HFF-Myc (cell line): ENCODE data around the gene FAM163B.

Experiments
- DNase-seq: peaks from one replicate; pipeline ENCODE4 v3.0.0-alpha.2; 2011; ENCODE audit warnings: low read depth; ENCODE audit errors: extremely low read depth
- H3K4me3 ChIP-seq: replicated peaks from 2 replicates; pipeline ENCODE4 v1.5.1; 2011; ENCODE audit warnings: low read depth, mild to moderate bottlenecking, control low read depth, low read length
- CTCF ChIP-seq: IDR thresholded peaks from 2 replicates; pipeline ENCODE4 v1.5.1; 2012; ENCODE audit warnings: mild to moderate bottlenecking, low read depth, low read length, control low read depth; ENCODE audit errors: missing control alignments

Gene FAM163B

GRCh38 chr9:133616643-133617405 lies 7.6 kb upstream of the FAM163B start:
- H3K4me3 ChIP-seq: no peak overlapping the region
- no peak for TF ChIP-seq CTCF
- no peak for DNase-seq

- H3K4me3 ChIP-seq: no peak overlapping the region
- TF ChIP-seq CTCF: no peak
- no peak for DNase-seq
Observed at GRCh38 chr9:133615606-133616188, 6.5 kb upstream of the FAM163B start.

- H3K4me3 ChIP-seq: no peak overlapping the region
- TF ChIP-seq CTCF: no peak
- DNase-seq: no peak
Observed at GRCh38 chr9:133615186-133615585, 6.0 kb upstream of the FAM163B start.

GRCh38 chr9:133614678-133615077 lies 5.5 kb upstream of the FAM163B start:
- no peak for DNase-seq

GRCh38 chr9:133614056-133614455 lies 4.9 kb upstream of the FAM163B start:
- H3K4me3 ChIP-seq: no peak overlapping the region
- TF ChIP-seq CTCF: no peak
- no peak for DNase-seq

More at GRCh38 chr9:133614678-133615077, 5.5 kb upstream of the FAM163B start:
- no peak for TF ChIP-seq CTCF
- no peak overlapping the region for H3K4me3 ChIP-seq

- TF ChIP-seq CTCF: no peak
- DNase-seq: no peak
- no peak overlapping the region for H3K4me3 ChIP-seq
Observed at GRCh38 chr9:133613432-133613831, 4.2 kb upstream of the FAM163B start.
